ENCODE results near the gene PPP6R1.

Gene PPP6R1

DNA sequence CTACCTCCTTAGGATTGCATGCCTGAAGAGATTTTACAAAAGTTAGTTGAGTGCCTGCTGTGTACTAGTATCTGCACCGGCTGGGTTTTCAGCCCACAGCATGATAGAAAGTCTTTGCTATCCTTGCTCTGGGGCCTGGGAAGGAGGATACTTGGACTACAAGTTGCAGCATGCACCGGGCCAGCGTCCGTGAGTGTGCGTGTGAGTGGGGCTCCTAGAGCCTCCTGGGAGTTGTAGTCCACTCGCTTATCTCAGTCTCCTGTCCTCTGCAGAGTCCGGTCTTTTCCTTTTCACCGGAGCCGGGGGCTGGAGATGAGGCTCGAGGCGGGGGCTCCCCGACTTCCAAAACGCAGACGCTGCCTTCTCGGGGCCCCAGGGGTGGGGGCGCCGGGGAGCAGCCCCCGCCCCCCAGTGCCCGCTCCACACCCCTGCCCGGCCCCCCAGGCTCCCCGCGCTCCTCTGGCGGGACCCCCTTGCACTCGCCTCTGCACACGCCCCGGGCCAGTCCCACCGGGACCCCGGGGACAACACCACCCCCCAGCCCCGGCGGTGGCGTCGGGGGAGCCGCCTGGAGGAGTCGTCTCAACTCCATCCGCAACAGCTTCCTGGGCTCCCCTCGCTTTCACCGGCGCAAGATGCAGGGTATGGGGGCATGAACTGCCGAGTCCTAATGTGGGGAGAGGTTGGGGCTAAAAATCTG is 45.6 kb upstream of the PPP6R1 start:
- TF ChIP-seq, protein P1, sequence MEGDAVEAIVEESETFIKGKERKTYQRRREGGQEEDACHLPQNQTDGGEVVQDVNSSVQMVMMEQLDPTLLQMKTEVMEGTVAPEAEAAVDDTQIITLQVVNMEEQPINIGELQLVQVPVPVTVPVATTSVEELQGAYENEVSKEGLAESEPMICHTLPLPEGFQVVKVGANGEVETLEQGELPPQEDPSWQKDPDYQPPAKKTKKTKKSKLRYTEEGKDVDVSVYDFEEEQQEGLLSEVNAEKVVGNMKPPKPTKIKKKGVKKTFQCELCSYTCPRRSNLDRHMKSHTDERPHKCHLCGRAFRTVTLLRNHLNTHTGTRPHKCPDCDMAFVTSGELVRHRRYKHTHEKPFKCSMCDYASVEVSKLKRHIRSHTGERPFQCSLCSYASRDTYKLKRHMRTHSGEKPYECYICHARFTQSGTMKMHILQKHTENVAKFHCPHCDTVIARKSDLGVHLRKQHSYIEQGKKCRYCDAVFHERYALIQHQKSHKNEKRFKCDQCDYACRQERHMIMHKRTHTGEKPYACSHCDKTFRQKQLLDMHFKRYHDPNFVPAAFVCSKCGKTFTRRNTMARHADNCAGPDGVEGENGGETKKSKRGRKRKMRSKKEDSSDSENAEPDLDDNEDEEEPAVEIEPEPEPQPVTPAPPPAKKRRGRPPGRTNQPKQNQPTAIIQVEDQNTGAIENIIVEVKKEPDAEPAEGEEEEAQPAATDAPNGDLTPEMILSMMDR (IDR thresholded peaks at IDR 0.05; ENCODE audit: low read depth, low read length, missing control alignments) = no peak
- no peak overlapping the region for H3K4me3 ChIP-seq (replicated peaks; ENCODE audit: low read depth, low read length)
- DNase-seq (ENCODE audit: extremely low read depth, low read depth) = no peak

- DNase-seq (ENCODE audit: extremely low read depth, low read depth) = no peak
- H3K4me3 ChIP-seq (replicated peaks; ENCODE audit: low read depth, low read length) = no peak overlapping the region
- TF ChIP-seq, protein P1 (IDR thresholded peaks at IDR 0.05; ENCODE audit: low read depth, low read length, missing control alignments) = no peak
Measured at GRCh38 chr19:55303477-55303876, 44.7 kb upstream of the PPP6R1 start.

GRCh38 chr19:55302318-55302703 is 43.5 kb upstream of the PPP6R1 start:
- H3K4me3 ChIP-seq (replicated peaks; ENCODE audit: low read depth, low read length) = no peak overlapping the region
- DNase-seq (ENCODE audit: extremely low read depth, low read depth) = no peak
- TF ChIP-seq, protein P1 (IDR thresholded peaks at IDR 0.05; ENCODE audit: low read depth, low read length, missing control alignments) = no peak

GRCh38 chr19:55301459-55302317 is 42.9 kb upstream of the PPP6R1 start:
- H3K4me3 ChIP-seq (replicated peaks; ENCODE audit: low read depth, low read length) = 0 out of 2 replicates have a peak overlapping the region, but pooled peaks have one; percentile 6
- peak; percentile 55 for DNase-seq (ENCODE audit: extremely low read depth, low read depth)
- TF ChIP-seq, protein P1 (IDR thresholded peaks at IDR 0.05; ENCODE audit: low read depth, low read length, missing control alignments) = peak; percentile 84

GRCh38 chr19:55300886-55301458 is 42.2 kb upstream of the PPP6R1 start:
- no peak overlapping the region for H3K4me3 ChIP-seq (replicated peaks; ENCODE audit: low read depth, low read length)
- TF ChIP-seq, protein P1 (IDR thresholded peaks at IDR 0.05; ENCODE audit: low read depth, low read length, missing control alignments) = no peak
- no peak for DNase-seq (ENCODE audit: extremely low read depth, low read depth)

GRCh38 chr19:55299991-55300390 is 41.2 kb upstream of the PPP6R1 start:
- no peak for DNase-seq (ENCODE audit: extremely low read depth, low read depth)
- TF ChIP-seq, protein P1 (IDR thresholded peaks at IDR 0.05; ENCODE audit: low read depth, low read length, missing control alignments) = no peak
- no peak overlapping the region for H3K4me3 ChIP-seq (replicated peaks; ENCODE audit: low read depth, low read length)
